Measurements from ENCODE around the gene TAF1B.

The TAF1B gene

GRCh38 chr2:9950521-9951271 is 107.4 kb downstream of the TAF1B start:
- H3K4me3 ChIP-seq (replicated peaks; ENCODE audit: low read depth, low read length): peak overlapping the region; percentile 45
- DNase-seq (ENCODE audit: low read depth): no peak
- no peak for TF ChIP-seq CTCF (IDR thresholded peaks at IDR 0.05; ENCODE audit: low read length, missing control alignments)

- no peak for DNase-seq (ENCODE audit: low read depth)
- TF ChIP-seq CTCF (IDR thresholded peaks at IDR 0.05; ENCODE audit: low read length, missing control alignments): no peak
- H3K4me3 ChIP-seq (replicated peaks; ENCODE audit: low read depth, low read length): peak overlapping the region; percentile 45
These were observed 107.9 kb downstream of the TAF1B start for GRCh38 chr2:9951272-9951521.

- H3K4me3 ChIP-seq (replicated peaks; ENCODE audit: low read depth, low read length): peak within 1 kb of the TSS; percentile 51
- no peak for TF ChIP-seq CTCF (IDR thresholded peaks at IDR 0.05; ENCODE audit: low read length, missing control alignments)
- peak; percentile 89 for DNase-seq (ENCODE audit: low read depth)
These were observed 108.4 kb downstream of the TAF1B start, which contains the start of gene GRHL1 for GRCh38 chr2:9951522-9952285. GRHL1 (plus strand) TSS chr2:9951693; CDS start chr2:9951834, 141 bp downstream.

GRCh38 chr2:9952286-9952737 is 109.0 kb downstream of the TAF1B start:
- TF ChIP-seq CTCF (IDR thresholded peaks at IDR 0.05; ENCODE audit: low read length, missing control alignments): no peak
- no peak for DNase-seq (ENCODE audit: low read depth)
- no peak overlapping the region for H3K4me3 ChIP-seq (replicated peaks; ENCODE audit: low read depth, low read length)

- no peak for TF ChIP-seq CTCF (IDR thresholded peaks at IDR 0.05; ENCODE audit: low read length, missing control alignments)
- no peak overlapping the region for H3K4me3 ChIP-seq (replicated peaks; ENCODE audit: low read depth, low read length)
- DNase-seq (ENCODE audit: low read depth): no peak
These were observed 109.7 kb downstream of the TAF1B start for GRCh38 chr2:9952856-9953503.

GRCh38 chr2:9954136-9954535 is 110.9 kb downstream of the TAF1B start:
- no peak for TF ChIP-seq CTCF (IDR thresholded peaks at IDR 0.05; ENCODE audit: low read length, missing control alignments)
- no peak overlapping the region for H3K4me3 ChIP-seq (replicated peaks; ENCODE audit: low read depth, low read length)
- no peak for DNase-seq (ENCODE audit: low read depth)
